Activated CD8-positive, alpha-beta T cell treated with anti-CD3 and anti-CD28 coated beads, Interleukin-2, amount 10 ng/mL, durations not matched to agents 7 days and 5 days (primary cell): ENCODE results near the gene STYX. TPM values are rescaled to one million over a fixed set of nuclear protein-coding genes. Genes with fewer than 3 reads are reported as not detected.
"Not testable (repeated sequence)": the region's sequence is repeated elsewhere in the genome, so short reads cannot be mapped to it uniquely, and the experiment has no call there.

Source experiments
- ATAC-seq: fragments of 150-1000 bp; cut with Tn5 transposase; one replicate; pipeline ENCODE4 v1.10.0; 2021; ENCODE audit warnings: moderate library complexity
- CTCF ChIA-PET: fragments of 350-600 bp; sonication (Branson Sonifier 250); formaldehyde crosslinking; loops from one replicate; lab custom pipeline; 2021; ENCODE audit warnings: antibody characterized with exemption; lab: Charles Lee
- POLR2A ChIA-PET: fragments of 350-600 bp; sonication (Branson Sonifier 250); formaldehyde crosslinking; loops from one replicate; lab custom pipeline; 2021; ENCODE audit warnings: antibody characterized with exemption; lab: Charles Lee
- DNase-seq: peaks from one replicate; pipeline ENCODE4 v3.0.0-alpha.2; 2020
- H3K27ac Mint-ChIP-seq: one replicate; pipeline ENCODE4 v1.8.0; 2021; ENCODE audit warnings: mild to moderate bottlenecking, mixed read lengths
- H3K27me3 Mint-ChIP-seq: one replicate; pipeline ENCODE4 v1.8.0; 2021; ENCODE audit warnings: low read depth, mixed read lengths
- H3K36me3 Mint-ChIP-seq: one replicate; pipeline ENCODE4 v1.8.0; 2021; ENCODE audit warnings: low read depth, mixed read lengths
- H3K4me1 Mint-ChIP-seq: one replicate; pipeline ENCODE4 v1.8.0; 2021; ENCODE audit warnings: low read depth, mixed read lengths
- H3K4me3 Mint-ChIP-seq: one replicate; pipeline ENCODE4 v1.8.0; 2021; ENCODE audit warnings: mild to moderate bottlenecking, mixed read lengths
- H3K9me3 Mint-ChIP-seq: one replicate; pipeline ENCODE4 v1.8.0; 2022; ENCODE audit warnings: mixed read lengths; ENCODE audit not compliant: insufficient read depth
- total RNA-seq, 2 experiments: library from RNA; stranded (reverse); gene quantifications; one replicate each; pipeline ENCODE4 v1.2.3, GENCODE V29; 2021

Gene STYX
- total RNA-seq, 2 experiments from 2014 or later: 19.9 to 21.9 TPM

GRCh38 chr14:52759145-52759544 is 29.2 kb downstream of the STYX start:
- POLR2A ChIA-PET: interaction anchor here (0.5 kb wide), 1 partner anchor 42 kb away, joined by 3 read pairs; no protein-coding TSS in a partner anchor
- Mint-ChIP-seq H3K27me3 (no peaks in the 10 kb centered on the region), H3K9me3 (no peaks in the 10 kb centered on the region), H3K4me3 (no peak overlapping the region), H3K36me3 (peaks cover 21% of the 10 kb centered on the region), H3K27ac (no peak overlapping the region), H3K4me1 (peaks cover 14% of the 10 kb centered on the region)
- no peak for DNase-seq
- CTCF ChIA-PET: interaction anchor here (1.0 to 1.7 kb wide), 3 partner anchors 9 to 30 kb away, joined by 3 to 5 read pairs (median 3); no protein-coding TSS in a partner anchor
- ATAC-seq: no peak

- H3K9me3 Mint-ChIP-seq, ATAC-seq, H3K4me3 Mint-ChIP-seq, DNase-seq, POLR2A ChIA-PET, H3K27me3 Mint-ChIP-seq, CTCF ChIA-PET, H3K27ac Mint-ChIP-seq: not testable (repeated sequence)
- Mint-ChIP-seq H3K4me1 (peaks cover 23% of the 10 kb centered on the region), H3K36me3 (peaks cover 41% of the 10 kb centered on the region)
Observed at GRCh38 chr14:52762923-52763322, 33.0 kb downstream of the STYX start.

GRCh38 chr14:52767058-52767833 is 37.3 kb downstream of the STYX start:
- Mint-ChIP-seq H3K27ac (no peak overlapping the region), H3K27me3 (no peaks in the 10 kb centered on the region), H3K36me3 (peaks cover 50% of the 10 kb centered on the region), H3K4me3 (no peak overlapping the region), H3K9me3 (no peaks in the 10 kb centered on the region), H3K4me1 (peaks cover 28% of the 10 kb centered on the region)
- CTCF ChIA-PET: interaction anchor here (1.8 kb wide), 1 partner anchor 8 kb away, joined by 5 read pairs; no protein-coding TSS in a partner anchor
- DNase-seq (no peak), ATAC-seq (no peak)
- POLR2A ChIA-PET: no interaction called here

- no peak overlapping the region for H3K4me3 Mint-ChIP-seq
- H3K4me1 Mint-ChIP-seq: peaks cover 12% of the 10 kb centered on the region
- no peaks in the 10 kb centered on the region for H3K27me3 Mint-ChIP-seq
- H3K9me3 Mint-ChIP-seq: no peaks in the 10 kb centered on the region
- POLR2A ChIA-PET: no interaction called here
- CTCF ChIA-PET: no interaction called here
- no peak for DNase-seq
- ATAC-seq: no peak
- H3K27ac Mint-ChIP-seq: no peak overlapping the region
- H3K36me3 Mint-ChIP-seq: peaks cover 39% of the 10 kb centered on the region
Observed at GRCh38 chr14:52769887-52770286, 39.9 kb downstream of the STYX start.

- DNase-seq (no peak), ATAC-seq (no peak)
- H3K9me3 Mint-ChIP-seq: no peaks in the 10 kb centered on the region
- ChIA-PET CTCF (interaction anchor here (0.7 kb wide), 1 partner anchor 230 kb away, joined by 3 read pairs; no protein-coding TSS in a partner anchor), POLR2A (no interaction called here)
- no peaks in the 10 kb centered on the region for H3K4me1 Mint-ChIP-seq
- no peaks in the 10 kb centered on the region for H3K27me3 Mint-ChIP-seq
- H3K4me3 Mint-ChIP-seq: no peak overlapping the region
- no peak overlapping the region for H3K27ac Mint-ChIP-seq
- peaks cover 25% of the 10 kb centered on the region for H3K36me3 Mint-ChIP-seq
Observed at GRCh38 chr14:52776816-52777215, 46.9 kb downstream of the STYX start.

- Mint-ChIP-seq H3K27ac (no peak overlapping the region), H3K36me3 (peaks cover 24% of the 10 kb centered on the region), H3K4me1 (no peaks in the 10 kb centered on the region), H3K9me3 (no peaks in the 10 kb centered on the region), H3K4me3 (no peak overlapping the region), H3K27me3 (no peaks in the 10 kb centered on the region)
- ChIA-PET CTCF (no interaction called here), POLR2A (no interaction called here)
- ATAC-seq: no peak
- no peak for DNase-seq
Observed at GRCh38 chr14:52778702-52779101, 48.7 kb downstream of the STYX start.

- no peaks in the 10 kb centered on the region for H3K9me3 Mint-ChIP-seq
- no peaks in the 10 kb centered on the region for H3K4me1 Mint-ChIP-seq
- no peak overlapping the region for H3K27ac Mint-ChIP-seq
- CTCF ChIA-PET: interaction anchor here (2.0 kb wide), 1 partner anchor 10 kb away, joined by 5 read pairs; no protein-coding TSS in a partner anchor
- DNase-seq: no peak
- no peaks in the 10 kb centered on the region for H3K27me3 Mint-ChIP-seq
- POLR2A ChIA-PET: no interaction called here
- H3K36me3 Mint-ChIP-seq: peaks cover 17% of the 10 kb centered on the region
- ATAC-seq: no peak
- no peak overlapping the region for H3K4me3 Mint-ChIP-seq
Observed at GRCh38 chr14:52780893-52781292, 50.9 kb downstream of the STYX start.

GRCh38 chr14:52781629-52782028 is 51.7 kb downstream of the STYX start:
- Mint-ChIP-seq H3K4me3 (no peak overlapping the region), H3K27ac (no peak overlapping the region), H3K36me3 (peaks cover 20% of the 10 kb centered on the region), H3K9me3 (no peaks in the 10 kb centered on the region), H3K4me1 (no peaks in the 10 kb centered on the region), H3K27me3 (no peaks in the 10 kb centered on the region)
- CTCF ChIA-PET: interaction anchor here (2.0 kb wide), 1 partner anchor 9 kb away, joined by 5 read pairs; no protein-coding TSS in a partner anchor
- POLR2A ChIA-PET: no interaction called here
- ATAC-seq (no peak), DNase-seq (no peak)

- Mint-ChIP-seq H3K9me3 (no peaks in the 10 kb centered on the region), H3K27me3 (no peaks in the 10 kb centered on the region), H3K27ac (no peak overlapping the region), H3K4me3 (no peak overlapping the region), H3K4me1 (peaks cover under 1% of the 10 kb centered on the region), H3K36me3 (peaks cover 15% of the 10 kb centered on the region)
- no peak for ATAC-seq
- POLR2A ChIA-PET: no interaction called here
- no peak for DNase-seq
- CTCF ChIA-PET: no interaction called here
Observed at GRCh38 chr14:52783206-52783605, 53.2 kb downstream of the STYX start.

- peaks cover 27% of the 10 kb centered on the region for H3K4me1 Mint-ChIP-seq
- ATAC-seq (no peak), DNase-seq (no peak)
- POLR2A ChIA-PET: no interaction called here
- H3K27me3 Mint-ChIP-seq: no peaks in the 10 kb centered on the region
- no peak overlapping the region for H3K4me3 Mint-ChIP-seq
- H3K27ac Mint-ChIP-seq: no peak overlapping the region
- CTCF ChIA-PET: no interaction called here
- H3K36me3 Mint-ChIP-seq: peaks cover 12% of the 10 kb centered on the region
- no peaks in the 10 kb centered on the region for H3K9me3 Mint-ChIP-seq
Observed at GRCh38 chr14:52786887-52787286, 56.9 kb downstream of the STYX start.

GRCh38 chr14:52789118-52789517 is 59.2 kb downstream of the STYX start:
- Mint-ChIP-seq H3K4me1 (peaks cover 33% of the 10 kb centered on the region), H3K9me3 (no peaks in the 10 kb centered on the region), H3K27me3 (no peaks in the 10 kb centered on the region), H3K27ac (no peak overlapping the region), H3K36me3 (peaks cover 10% of the 10 kb centered on the region), H3K4me3 (no peak overlapping the region)
- CTCF ChIA-PET: no interaction called here
- no peak for DNase-seq
- no peak for ATAC-seq
- POLR2A ChIA-PET: interaction anchor here (1.1 kb wide), 1 partner anchor 17 kb away, joined by 4 read pairs; no protein-coding TSS in a partner anchor
